Cerebellar cortex (tissue), 1 donor: ENCODE results near the gene OR1S1.
"Not testable (repeated sequence)": the region's sequence is repeated elsewhere in the genome, so short reads cannot be mapped to it uniquely, and the experiment has no call there.

Experiments
- DNase-seq: peaks from one replicate; pipeline ENCODE4 v3.0.0-alpha.2; 2015; ENCODE audit warnings: low spot score

OR1S1 gene

GRCh38 chr11:58212420-58212819, at the start of gene OR1S1:
Gene OR1S1, plus strand, starts transcription at chr11:58212720.
- not testable (repeated sequence) for DNase-seq

GRCh38 chr11:58164389-58164788, 48.1 kb upstream of the OR1S1 start:
- DNase-seq = no peak

GRCh38 chr11:58164990-58165389, 47.5 kb upstream of the OR1S1 start:
- no peak for DNase-seq

GRCh38 chr11:58165504-58166106, 46.9 kb upstream of the OR1S1 start:
- DNase-seq = no peak

- DNase-seq = no peak
Observed at GRCh38 chr11:58177409-58178054, 35.0 kb upstream of the OR1S1 start.

- DNase-seq = no peak
Observed at GRCh38 chr11:58178444-58178843, 34.1 kb upstream of the OR1S1 start.

GRCh38 chr11:58179648-58180047, 32.9 kb upstream of the OR1S1 start:
- no peak for DNase-seq

- DNase-seq = no peak
Observed at GRCh38 chr11:58186938-58187337, 25.6 kb upstream of the OR1S1 start.

GRCh38 chr11:58188770-58189169, 23.8 kb upstream of the OR1S1 start, which contains the start of gene OR9Q2:
Gene OR9Q2, plus strand, starts transcription at chr11:58189070. Its CDS starts 1,421 bp downstream, at chr11:58190491.
- no peak for DNase-seq

GRCh38 chr11:58192229-58192628, 20.3 kb upstream of the OR1S1 start:
- no peak for DNase-seq

GRCh38 chr11:58193391-58193790, 19.1 kb upstream of the OR1S1 start:
- no peak for DNase-seq

GRCh38 chr11:58195939-58196338, 16.6 kb upstream of the OR1S1 start:
- no peak for DNase-seq

GRCh38 chr11:58199271-58199670, 13.2 kb upstream of the OR1S1 start:
- DNase-seq = no peak

- no peak for DNase-seq
Observed at GRCh38 chr11:58204042-58204441, 8.5 kb upstream of the OR1S1 start, which contains the start of gene OR1S2. Gene OR1S2, minus strand, starts transcription at chr11:58204142. Its CDS starts 0 bp downstream, at chr11:58204142.

GRCh38 chr11:58216476-58216875, 4.0 kb downstream of the OR1S1 start:
- no peak for DNase-seq

GRCh38 chr11:58222721-58223120, 10.2 kb downstream of the OR1S1 start:
- DNase-seq = no peak

- no peak for DNase-seq
Observed at GRCh38 chr11:58227956-58228615, 15.6 kb downstream of the OR1S1 start.

- no peak for DNase-seq
Observed at GRCh38 chr11:58243954-58244353, 31.4 kb downstream of the OR1S1 start.

GRCh38 chr11:58254936-58255335, 42.4 kb downstream of the OR1S1 start:
- no peak for DNase-seq

GRCh38 chr11:58259983-58260382, 47.5 kb downstream of the OR1S1 start:
- no peak for DNase-seq
